Thyroid gland (tissue), 4 donors: ENCODE measurements around the gene ZNHIT6. TPM values are rescaled to one million over a fixed set of nuclear protein-coding genes. Genes with fewer than 3 reads are reported as not detected.

Experiments
- DNase-seq, 2 donors: peaks; one replicate each; pipeline ENCODE4 v3.0.0-alpha.2; 2019
- H3K27ac ChIP-seq, 3 donors: fragments of 200-600 bp; sonication (generic); 1 replicate in 2 of 3; 2 replicates in 1 of 3; pipeline ENCODE4 v1.5.1; 2016 to 2019; ENCODE audit warnings: mild to moderate bottlenecking in 1 of 3, moderate library complexity in 1 of 3
- H3K27me3 ChIP-seq: fragments of 200-600 bp; sonication (generic); one replicate; pipeline ENCODE4 v1.5.1; 2019
- H3K36me3 ChIP-seq, 2 donors: fragments of 200-600 bp; sonication (generic); one replicate each; pipeline ENCODE4 v1.5.1; 2016 to 2019
- H3K4me1 ChIP-seq, 2 donors: fragments of 200-600 bp; sonication (generic); one replicate each; pipeline ENCODE4 v1.5.1; 2017 to 2019
- H3K4me3 ChIP-seq, 3 donors: fragments of 200-600 bp; sonication (generic); replicated peaks in 1 of 3; 1 replicate in 2 of 3; 2 replicates in 1 of 3; pipeline ENCODE4 v1.5.1; 2016; ENCODE audit warnings: mild to moderate bottlenecking in 1 of 3
- H3K9me3 ChIP-seq: fragments of 200-600 bp; sonication (generic); one replicate; pipeline ENCODE4 v1.5.1; 2017
- CTCF ChIP-seq, 6 experiments: fragments of 200-600 bp in 3 of 6; fragments of 450-650 bp in 3 of 6; sonication (generic) in 3 of 6; IDR thresholded peaks; one replicate each; pipeline ENCODE4 v1.5.1; 2016 to 2019; ENCODE audit warnings: antibody characterized with exemption in 6 of 6, mild to moderate bottlenecking in 2 of 6, inconsistent platforms in 1 of 6, moderate library complexity in 1 of 6
- POLR2A ChIP-seq, 2 donors: fragments of 450-650 bp; IDR thresholded peaks; one replicate each; pipeline ENCODE4 v1.6.1; 2017; ENCODE audit warnings: antibody characterized with exemption in 2 of 2, mild to moderate bottlenecking in 2 of 2, moderate library complexity in 1 of 2
- WGBS, 2 donors: methylation state at CpG; one replicate each; pipeline ENCODE4 v1.1.5; 2017; 5-methylcytosine and 5-hydroxymethylcytosine counted together
- intact Hi-C: fragments of 100-400 bp; cut with DNase I; formaldehyde crosslinking; loops from one replicate; pipeline ENCODE4 v1.15.1; 2023
- total RNA-seq, 4 donors: library from RNA; depleted of rRNA; stranded (reverse); fragments of >200 nt; gene quantifications; one replicate each; pipeline ENCODE4 v1.2.3, GENCODE V29; 2016

ZNHIT6 gene
- total RNA-seq, 4 donors from 2014 or later = 13.6 to 19.3 (median 14.2) TPM

- no peaks in the 10 kb centered on the region for H3K4me1 ChIP-seq
- H3K27me3 ChIP-seq = no peaks in the 10 kb centered on the region
- H3K4me3 ChIP-seq = no peak overlapping the region
- WGBS, 2 donors = 94% methylated on average over 4 of the region's 4 CpGs
- DNase-seq = no peak
- TF ChIP-seq POLR2A (IDR thresholded peaks at IDR 0.05) (no peak), CTCF (IDR thresholded peaks at IDR 0.05) (no peak)
- H3K27ac ChIP-seq = peak overlapping the region in 1 of 3 donors; percentile 21
- H3K36me3 ChIP-seq = no peaks in the 10 kb centered on the region
- H3K9me3 ChIP-seq = no peaks in the 10 kb centered on the region
- intact Hi-C loops = loop anchor here (2.0 to 10.0 kb wide), 2 partner anchors 105 to 383 kb away; partner anchors contain the start of gene CCN1
Observed at GRCh38 chr1:85689775-85690404, 18.3 kb downstream of the ZNHIT6 start.

- H3K27ac ChIP-seq = no peak overlapping the region
- TF ChIP-seq CTCF (IDR thresholded peaks at IDR 0.05) (no peak), POLR2A (IDR thresholded peaks at IDR 0.05) (no peak)
- peaks cover 11 to 13% of the 10 kb centered on the region in 2 donors for H3K4me1 ChIP-seq
- H3K9me3 ChIP-seq = no peaks in the 10 kb centered on the region
- H3K27me3 ChIP-seq = no peaks in the 10 kb centered on the region
- WGBS, 2 donors = 91 to 95% methylated on average over 9 of the region's 9 CpGs
- DNase-seq = no peak
- intact Hi-C loops = no loop called here
- no peaks in the 10 kb centered on the region for H3K36me3 ChIP-seq
- H3K4me3 ChIP-seq = no peak overlapping the region
Observed at GRCh38 chr1:85683292-85684025, 24.8 kb downstream of the ZNHIT6 start.

- TF ChIP-seq CTCF (IDR thresholded peaks at IDR 0.05) (no peak), POLR2A (IDR thresholded peaks at IDR 0.05) (no peak)
- Histone ChIP-seq H3K27ac (peak overlapping the region; percentile 62 to 86 (median 69)), H3K27me3 (no peaks in the 10 kb centered on the region), H3K36me3 (no peaks in the 10 kb centered on the region), H3K4me1 (peaks cover 11 to 21% of the 10 kb centered on the region in 2 donors), H3K9me3 (no peaks in the 10 kb centered on the region), H3K4me3 (no peak overlapping the region)
- 9 to 23% methylated on average over 2 of the region's 2 CpGs for WGBS, 2 donors
- peak; percentile 67 to 77 for DNase-seq
- intact Hi-C loops = no loop called here
Observed at GRCh38 chr1:85681087-85681486, 27.1 kb downstream of the ZNHIT6 start.

GRCh38 chr1:85678193-85678592 is 30.0 kb downstream of the ZNHIT6 start:
- Histone ChIP-seq H3K9me3 (no peaks in the 10 kb centered on the region), H3K27ac (peak overlapping the region in 2 of 3 donors; percentile 21 to 29), H3K27me3 (no peaks in the 10 kb centered on the region), H3K36me3 (no peaks in the 10 kb centered on the region), H3K4me3 (no peak overlapping the region), H3K4me1 (peaks cover 11 to 14% of the 10 kb centered on the region in 2 donors)
- no peak for DNase-seq
- intact Hi-C loops = no loop called here
- WGBS, 2 donors = 64 to 72% methylated on average over 1 of the region's 1 CpG
- TF ChIP-seq CTCF (IDR thresholded peaks at IDR 0.05) (no peak), POLR2A (IDR thresholded peaks at IDR 0.05) (no peak)

GRCh38 chr1:85677656-85678055 is 30.6 kb downstream of the ZNHIT6 start:
- no peaks in the 10 kb centered on the region for H3K27me3 ChIP-seq
- TF ChIP-seq CTCF (IDR thresholded peaks at IDR 0.05) (no peak), POLR2A (IDR thresholded peaks at IDR 0.05) (no peak)
- DNase-seq = no peak
- no peak overlapping the region for H3K4me3 ChIP-seq
- H3K9me3 ChIP-seq = no peaks in the 10 kb centered on the region
- intact Hi-C loops = no loop called here
- H3K4me1 ChIP-seq = peaks cover 11 to 14% of the 10 kb centered on the region in 2 donors
- H3K27ac ChIP-seq = peak overlapping the region in 2 of 3 donors; percentile 21 to 29
- no peaks in the 10 kb centered on the region for H3K36me3 ChIP-seq
- WGBS, 2 donors = 37 to 61% methylated on average over 3 of the region's 3 CpGs
